ENCODE results near the gene RNF138. TPM values are rescaled to one million over a fixed set of nuclear protein-coding genes. Genes with fewer than 3 reads are reported as not detected.
A peak's percentile ranks its signal among the peaks of the same experiment; 100 is the strongest.
"Not testable (repeated sequence)": the region's sequence is repeated elsewhere in the genome, so short reads cannot be mapped to it uniquely, and the experiment has no call there.

The RNF138 gene
- total RNA-seq, 2 experiments from 2014 or later, result 75.4 to 85.5 TPM

- intact Hi-C loops (cut with micrococcal nuclease), result loop anchor here (10.0 kb wide), 1 partner anchor 1082 kb away; no protein-coding TSS in a partner anchor
- H3K27me3 Mint-ChIP-seq (ENCODE audit: low read depth), result no peaks in the 10 kb centered on the region
Measured at GRCh38 chr18:32152705-32153448, 61.2 kb downstream of the RNF138 start.

DNA sequence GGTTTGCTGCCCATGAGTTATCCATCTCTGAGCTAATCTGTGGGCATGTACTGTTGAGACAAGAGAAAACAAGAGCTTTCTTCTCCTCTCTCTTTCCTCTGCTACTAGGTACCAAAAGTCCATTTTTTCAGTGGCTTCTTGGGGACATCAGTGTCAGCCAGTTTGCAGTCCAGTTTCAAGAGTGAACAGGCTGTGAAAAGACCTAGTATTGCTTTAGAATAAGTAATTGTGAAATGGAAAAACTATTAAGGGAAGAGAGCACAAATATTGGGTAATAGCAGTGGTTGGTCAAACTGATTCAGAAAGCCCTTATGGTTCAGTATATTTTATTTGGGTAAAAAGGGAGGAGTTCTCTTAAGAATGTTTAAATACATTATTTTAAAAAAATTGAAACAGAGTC lies 65.2 kb downstream of the RNF138 start:
- Mint-ChIP-seq H3K9me3 (no peaks in the 10 kb centered on the region), H3K36me3 (ENCODE audit: low read depth) (no peaks in the 10 kb centered on the region), H3K27ac (no peak overlapping the region), H3K4me1 (ENCODE audit: low read depth) (peaks cover 8% of the 10 kb centered on the region), H3K27me3 (ENCODE audit: low read depth) (no peaks in the 10 kb centered on the region), H3K4me3 (no peak overlapping the region)
- intact Hi-C loops (cut with micrococcal nuclease), result loop anchor here (5.0 to 10.0 kb wide), 3 partner anchors 215 to 1078 kb away; partner anchors contain the start of gene TRAPPC8
- CTCF ChIA-PET, result interaction anchor here (0.6 to 3.6 kb wide), 9 partner anchors 14 to 398 kb away, joined by 3 to 27 read pairs (median 5); partner anchors contain the start of gene GAREM1
- DNase-seq, result no peak

More at GRCh38 chr18:32152705-32153448, 61.2 kb downstream of the RNF138 start:
- no peak overlapping the region for H3K27ac Mint-ChIP-seq
- CTCF ChIA-PET, result interaction anchor here (0.6 to 1.2 kb wide), 2 partner anchors 12 to 399 kb away, joined by 3 read pairs; no protein-coding TSS in a partner anchor
- no peaks in the 10 kb centered on the region for H3K36me3 Mint-ChIP-seq (ENCODE audit: low read depth)
- no peak for DNase-seq
- peaks cover 3% of the 10 kb centered on the region for H3K4me1 Mint-ChIP-seq (ENCODE audit: low read depth)
- no peak overlapping the region for H3K4me3 Mint-ChIP-seq
- peaks cover 3% of the 10 kb centered on the region for H3K9me3 Mint-ChIP-seq

DNA sequence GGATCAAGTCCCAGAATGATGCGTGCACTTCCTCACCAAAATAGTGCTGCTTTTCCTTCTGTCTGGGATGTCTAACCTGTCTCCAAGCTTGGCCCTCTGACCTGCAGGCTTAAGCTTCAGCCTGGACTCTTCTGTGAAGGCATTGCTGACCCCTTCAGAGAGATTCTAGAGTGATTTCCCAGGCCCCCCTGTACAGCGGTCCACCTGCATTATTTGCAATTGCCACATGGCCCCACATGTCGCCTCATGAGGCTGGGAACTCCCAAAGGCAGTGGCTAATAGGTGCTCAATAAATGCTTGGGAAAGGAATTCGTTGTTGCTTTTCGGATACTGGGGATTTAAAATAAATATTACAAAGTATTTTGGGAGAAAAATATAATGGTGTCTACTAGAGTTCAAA lies 65.9 kb downstream of the RNF138 start:
- Mint-ChIP-seq H3K27me3 (ENCODE audit: low read depth) (no peaks in the 10 kb centered on the region), H3K9me3 (no peaks in the 10 kb centered on the region), H3K36me3 (ENCODE audit: low read depth) (no peaks in the 10 kb centered on the region), H3K4me1 (ENCODE audit: low read depth) (peaks cover 8% of the 10 kb centered on the region), H3K27ac (no peak overlapping the region), H3K4me3 (no peak overlapping the region)
- intact Hi-C loops (cut with micrococcal nuclease), result loop anchor here (5.0 to 10.0 kb wide), 3 partner anchors 215 to 1077 kb away; partner anchors contain the start of gene TRAPPC8
- DNase-seq, result no peak
- CTCF ChIA-PET, result interaction anchor here (0.6 to 3.6 kb wide), 34 partner anchors 10 to 400 kb away, joined by 3 to 27 read pairs (median 4); partner anchors contain the start of gene GAREM1

- H3K27ac Mint-ChIP-seq, result no peak overlapping the region
- H3K36me3 Mint-ChIP-seq (ENCODE audit: low read depth), result no peaks in the 10 kb centered on the region
- peaks cover 5% of the 10 kb centered on the region for H3K4me1 Mint-ChIP-seq (ENCODE audit: low read depth)
- peak overlapping the region; percentile 49 for H3K4me3 Mint-ChIP-seq
- intact Hi-C loops (cut with micrococcal nuclease), result loop anchor here (1.0 to 10.0 kb wide), 10 partner anchors 113 to 1077 kb away; partner anchors contain the start of genes RNF125 and TRAPPC8
- CTCF ChIA-PET, result interaction anchor here (0.5 to 3.6 kb wide), 40 partner anchors 9 to 399 kb away, joined by 3 to 27 read pairs (median 4); partner anchors contain the start of gene GAREM1
- H3K9me3 Mint-ChIP-seq, result no peaks in the 10 kb centered on the region
- H3K27me3 Mint-ChIP-seq (ENCODE audit: low read depth), result no peaks in the 10 kb centered on the region
- DNase-seq, result peak; percentile 80
Measured at GRCh38 chr18:32158108-32158624, 66.5 kb downstream of the RNF138 start.

DNA sequence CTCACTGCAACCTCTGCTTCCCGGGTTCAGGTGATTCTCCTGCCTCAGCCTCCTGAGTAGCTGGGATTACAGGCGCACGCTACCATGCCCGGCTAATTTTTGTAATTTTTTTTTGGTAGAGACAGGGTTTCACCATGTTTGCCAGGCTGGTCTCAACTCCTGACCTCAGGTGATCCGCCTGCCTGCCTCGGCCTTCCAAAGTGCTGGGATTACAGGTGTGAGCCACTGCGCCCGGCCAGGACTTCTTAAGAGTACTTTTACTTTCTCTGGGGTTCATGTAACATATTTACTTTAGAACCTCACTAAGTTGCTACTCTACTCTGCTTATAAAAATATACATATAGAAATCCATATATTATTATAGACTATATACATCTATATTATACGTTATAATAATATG lies 67.0 kb downstream of the RNF138 start:
- CTCF ChIA-PET, result interaction anchor here (0.6 to 3.6 kb wide), 22 partner anchors 9 to 399 kb away, joined by 3 to 27 read pairs (median 4); partner anchors contain the start of gene GAREM1
- not testable (repeated sequence) for H3K36me3 Mint-ChIP-seq (ENCODE audit: low read depth)

GRCh38 chr18:32160547-32160946 lies 68.9 kb downstream of the RNF138 start:
- no peaks in the 10 kb centered on the region for H3K36me3 Mint-ChIP-seq (ENCODE audit: low read depth)
- no peak overlapping the region for H3K27ac Mint-ChIP-seq
- no peak overlapping the region for H3K4me3 Mint-ChIP-seq
- DNase-seq, result no peak
- H3K9me3 Mint-ChIP-seq, result no peaks in the 10 kb centered on the region
- intact Hi-C loops (cut with micrococcal nuclease), result no loop called here
- CTCF ChIA-PET, result interaction anchor here (0.6 to 1.7 kb wide), 2 partner anchors 116 to 392 kb away, joined by 5 to 6 read pairs; no protein-coding TSS in a partner anchor
- H3K4me1 Mint-ChIP-seq (ENCODE audit: low read depth), result peaks cover 4% of the 10 kb centered on the region
- no peaks in the 10 kb centered on the region for H3K27me3 Mint-ChIP-seq (ENCODE audit: low read depth)

More for the DNA sequence above, 67.0 kb downstream of the RNF138 start:
- H3K4me3 Mint-ChIP-seq, result peak overlapping the region; percentile 49
- not testable (repeated sequence) for H3K27ac Mint-ChIP-seq; H3K4me1 Mint-ChIP-seq (ENCODE audit: low read depth); H3K27me3 Mint-ChIP-seq (ENCODE audit: low read depth); H3K9me3 Mint-ChIP-seq; DNase-seq
- intact Hi-C loops (cut with micrococcal nuclease), result loop anchor here (1.0 to 10.0 kb wide), 10 partner anchors 113 to 1076 kb away; partner anchors contain the start of genes RNF125 and TRAPPC8

DNA sequence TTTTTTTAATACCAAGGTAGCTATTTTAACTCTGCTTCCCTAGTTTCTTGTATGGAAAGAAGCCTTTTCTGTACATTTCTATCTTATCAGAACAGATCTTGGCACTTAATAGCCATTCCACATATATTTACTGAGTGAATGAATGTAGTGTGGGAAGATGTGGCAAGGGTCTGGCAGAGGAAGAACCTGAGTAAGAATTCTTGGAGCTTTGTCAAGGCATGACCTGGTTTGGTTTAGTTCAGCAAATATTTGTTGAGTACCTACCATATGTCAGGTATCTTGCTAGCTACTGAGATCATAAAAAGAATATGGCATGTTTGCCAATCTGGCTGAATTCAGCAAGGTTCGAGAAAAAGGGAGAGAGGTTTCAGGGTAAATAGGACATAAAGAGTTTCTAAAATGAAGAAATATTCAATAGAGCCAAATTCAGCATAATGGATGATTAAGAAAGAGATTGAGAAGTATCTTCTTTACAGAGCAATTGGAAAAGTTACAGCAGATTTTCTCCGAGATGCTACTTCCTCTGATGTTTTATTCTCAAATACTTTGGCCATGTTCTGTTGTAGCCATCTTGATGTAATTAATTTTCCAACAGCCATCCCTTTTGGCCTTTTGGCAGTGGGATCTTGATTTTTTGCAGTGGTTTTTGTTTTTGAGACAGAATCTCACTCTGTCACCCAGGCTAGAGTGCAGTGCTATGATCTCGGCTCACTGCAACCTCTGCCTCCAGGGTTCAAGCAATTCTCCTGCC lies 76.5 kb downstream of the RNF138 start:
- CTCF ChIA-PET, result interaction anchor here (0.6 to 2.3 kb wide), 2 partner anchors 10 to 302 kb away, joined by 3 to 10 read pairs; no protein-coding TSS in a partner anchor
- H3K36me3 Mint-ChIP-seq (ENCODE audit: low read depth), result no peaks in the 10 kb centered on the region
- H3K9me3 Mint-ChIP-seq, result no peaks in the 10 kb centered on the region
- peaks cover 3% of the 10 kb centered on the region for H3K27me3 Mint-ChIP-seq (ENCODE audit: low read depth)
- no peaks in the 10 kb centered on the region for H3K4me1 Mint-ChIP-seq (ENCODE audit: low read depth)
- H3K4me3 Mint-ChIP-seq, result no peak overlapping the region
- DNase-seq, result no peak
- H3K27ac Mint-ChIP-seq, result no peak overlapping the region
- intact Hi-C loops (cut with micrococcal nuclease), result no loop called here

GRCh38 chr18:32173654-32174053 lies 82.0 kb downstream of the RNF138 start:
- H3K4me1 Mint-ChIP-seq (ENCODE audit: low read depth), result no peaks in the 10 kb centered on the region
- no peaks in the 10 kb centered on the region for H3K9me3 Mint-ChIP-seq
- DNase-seq, result no peak
- no peaks in the 10 kb centered on the region for H3K36me3 Mint-ChIP-seq (ENCODE audit: low read depth)
- CTCF ChIA-PET, result interaction anchor here (1.0 kb wide), 1 partner anchor 16 kb away, joined by 4 read pairs; no protein-coding TSS in a partner anchor
- no peaks in the 10 kb centered on the region for H3K27me3 Mint-ChIP-seq (ENCODE audit: low read depth)
- intact Hi-C loops (cut with micrococcal nuclease), result no loop called here
- H3K27ac Mint-ChIP-seq, result no peak overlapping the region
- no peak overlapping the region for H3K4me3 Mint-ChIP-seq

- H3K9me3 Mint-ChIP-seq, result no peaks in the 10 kb centered on the region
- H3K4me1 Mint-ChIP-seq (ENCODE audit: low read depth), result no peaks in the 10 kb centered on the region
- H3K4me3 Mint-ChIP-seq, result no peak overlapping the region
- H3K27ac Mint-ChIP-seq, result no peak overlapping the region
- CTCF ChIA-PET, result no interaction called here
- H3K27me3 Mint-ChIP-seq (ENCODE audit: low read depth), result no peaks in the 10 kb centered on the region
- intact Hi-C loops (cut with micrococcal nuclease), result no loop called here
- no peaks in the 10 kb centered on the region for H3K36me3 Mint-ChIP-seq (ENCODE audit: low read depth)
- DNase-seq, result no peak
Measured at GRCh38 chr18:32174719-32175118, 83.0 kb downstream of the RNF138 start.

- Mint-ChIP-seq H3K27me3 (ENCODE audit: low read depth) (no peaks in the 10 kb centered on the region), H3K9me3 (no peaks in the 10 kb centered on the region), H3K4me3 (no peak overlapping the region), H3K4me1 (ENCODE audit: low read depth) (no peaks in the 10 kb centered on the region), H3K27ac (no peak overlapping the region), H3K36me3 (ENCODE audit: low read depth) (no peaks in the 10 kb centered on the region)
- DNase-seq, result no peak
- CTCF ChIA-PET, result interaction anchor here (0.6 kb wide), 1 partner anchor 129 kb away, joined by 3 read pairs; no protein-coding TSS in a partner anchor
- intact Hi-C loops (cut with micrococcal nuclease), result no loop called here
Measured at GRCh38 chr18:32175265-32175664, 83.6 kb downstream of the RNF138 start.

DNA sequence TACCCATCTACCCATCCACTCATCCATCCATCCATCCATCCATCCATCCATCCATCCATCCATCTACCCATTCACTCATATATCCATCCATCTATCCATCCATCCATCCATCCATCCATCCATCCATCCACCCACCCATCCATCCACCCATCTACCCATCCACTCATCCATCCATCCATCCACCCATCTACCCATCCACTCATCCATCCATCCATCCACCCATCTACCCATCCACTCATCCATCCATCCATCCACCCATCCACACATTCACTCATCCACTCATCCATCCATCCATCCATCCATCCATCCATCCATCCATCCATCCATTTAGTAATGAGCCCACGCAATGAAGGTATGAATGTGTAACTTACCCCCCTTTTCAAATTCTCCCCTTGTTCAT lies 85.1 kb downstream of the RNF138 start:
- intact Hi-C loops (cut with micrococcal nuclease); DNase-seq; H3K4me3 Mint-ChIP-seq; CTCF ChIA-PET; H3K27ac Mint-ChIP-seq; H3K36me3 Mint-ChIP-seq (ENCODE audit: low read depth); H3K9me3 Mint-ChIP-seq; H3K4me1 Mint-ChIP-seq (ENCODE audit: low read depth); H3K27me3 Mint-ChIP-seq (ENCODE audit: low read depth): not testable (repeated sequence)

DNA sequence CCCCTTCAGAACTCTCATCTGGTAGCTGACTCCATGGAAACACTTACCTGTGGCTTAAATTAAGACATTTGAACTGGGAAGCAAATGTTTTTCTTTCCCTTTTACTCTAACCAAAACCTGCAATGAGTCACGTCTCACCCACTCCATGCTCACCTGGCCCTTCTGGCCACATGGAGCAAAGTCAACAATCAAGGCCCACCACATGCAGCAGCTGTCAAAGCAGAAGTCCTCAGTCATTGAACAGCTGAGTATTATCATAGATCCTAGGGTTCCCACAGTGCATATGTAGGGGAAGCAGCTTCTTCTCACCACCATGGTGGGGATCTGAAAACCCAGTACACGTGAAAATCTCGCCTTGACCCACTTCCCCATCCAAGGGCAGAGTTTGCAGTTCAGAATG lies 85.9 kb downstream of the RNF138 start:
- no peaks in the 10 kb centered on the region for H3K4me1 Mint-ChIP-seq (ENCODE audit: low read depth)
- no peaks in the 10 kb centered on the region for H3K9me3 Mint-ChIP-seq
- DNase-seq, result no peak
- no peaks in the 10 kb centered on the region for H3K36me3 Mint-ChIP-seq (ENCODE audit: low read depth)
- CTCF ChIA-PET, result no interaction called here
- no peak overlapping the region for H3K4me3 Mint-ChIP-seq
- H3K27ac Mint-ChIP-seq, result no peak overlapping the region
- intact Hi-C loops (cut with micrococcal nuclease), result no loop called here
- H3K27me3 Mint-ChIP-seq (ENCODE audit: low read depth), result no peaks in the 10 kb centered on the region

Measured in activated naive CD4-positive, alpha-beta T cell treated with anti-CD3 and anti-CD28 coated beads for 36 hours (primary cell).